ENCODE measurements around the gene GRB14. TPM values are rescaled to one million over a fixed set of nuclear protein-coding genes. Genes with fewer than 3 reads are reported as not detected.
"Not testable (repeated sequence)": the region's sequence is repeated elsewhere in the genome, so short reads cannot be mapped to it uniquely, and the experiment has no call there.

The GRB14 gene
- total RNA-seq, 2 donors from 2014 or later, result not detected

GRCh38 chr2:164562666-164563065 is 58.6 kb downstream of the GRB14 start:
- DNase-seq (no peak), ATAC-seq (replicated peaks in 1 of 2) (no peak)
- Mint-ChIP-seq H3K4me3 (no peak overlapping the region), H3K36me3 (ENCODE audit: insufficient read depth in 2 of 2) (no peaks in the 10 kb centered on the region), H3K27ac (no peak overlapping the region), H3K9me3 (no peaks in the 10 kb centered on the region), H3K4me1 (ENCODE audit: low read depth) (no peaks in the 10 kb centered on the region), H3K27me3 (ENCODE audit: low read depth) (no peaks in the 10 kb centered on the region)

- Mint-ChIP-seq H3K9me3 (no peaks in the 10 kb centered on the region), H3K36me3 (ENCODE audit: insufficient read depth in 2 of 2) (no peaks in the 10 kb centered on the region), H3K27me3 (ENCODE audit: low read depth) (no peaks in the 10 kb centered on the region), H3K4me1 (ENCODE audit: low read depth) (no peaks in the 10 kb centered on the region), H3K4me3 (no peak overlapping the region), H3K27ac (no peak overlapping the region)
- ATAC-seq (replicated peaks in 1 of 2) (no peak), DNase-seq (no peak)
Measured at GRCh38 chr2:164561991-164562390, 59.3 kb downstream of the GRB14 start.

- Mint-ChIP-seq H3K36me3 (ENCODE audit: insufficient read depth in 2 of 2) (no peaks in the 10 kb centered on the region), H3K9me3 (no peaks in the 10 kb centered on the region), H3K27ac (no peak overlapping the region), H3K27me3 (ENCODE audit: low read depth) (no peaks in the 10 kb centered on the region), H3K4me3 (no peak overlapping the region), H3K4me1 (ENCODE audit: low read depth) (no peaks in the 10 kb centered on the region)
- DNase-seq, result no peak
- no peak for ATAC-seq (replicated peaks in 1 of 2)
Measured at GRCh38 chr2:164561416-164561815, 59.9 kb downstream of the GRB14 start.

GRCh38 chr2:164560902-164561301 is 60.4 kb downstream of the GRB14 start:
- ATAC-seq (replicated peaks in 1 of 2) (no peak), DNase-seq (no peak)
- Mint-ChIP-seq H3K4me3 (no peak overlapping the region), H3K27ac (no peak overlapping the region), H3K9me3 (no peaks in the 10 kb centered on the region), H3K36me3 (ENCODE audit: insufficient read depth in 2 of 2) (no peaks in the 10 kb centered on the region), H3K4me1 (ENCODE audit: low read depth) (no peaks in the 10 kb centered on the region), H3K27me3 (ENCODE audit: low read depth) (no peaks in the 10 kb centered on the region)

GRCh38 chr2:164560181-164560792 is 61.0 kb downstream of the GRB14 start:
- no peaks in the 10 kb centered on the region for H3K36me3 Mint-ChIP-seq (ENCODE audit: insufficient read depth in 2 of 2)
- DNase-seq (no peak), ATAC-seq (replicated peaks in 1 of 2) (no peak)
- H3K4me1 Mint-ChIP-seq (ENCODE audit: low read depth), result no peaks in the 10 kb centered on the region
- no peak overlapping the region for H3K27ac Mint-ChIP-seq
- H3K4me3 Mint-ChIP-seq, result no peak overlapping the region
- no peaks in the 10 kb centered on the region for H3K27me3 Mint-ChIP-seq (ENCODE audit: low read depth)
- no peaks in the 10 kb centered on the region for H3K9me3 Mint-ChIP-seq

- H3K27ac Mint-ChIP-seq, result no peak overlapping the region
- no peak overlapping the region for H3K4me3 Mint-ChIP-seq
- no peaks in the 10 kb centered on the region for H3K27me3 Mint-ChIP-seq (ENCODE audit: low read depth)
- H3K9me3 Mint-ChIP-seq, result peaks cover 0 to 1% of the 10 kb centered on the region in 2 donors
- DNase-seq (no peak), ATAC-seq (replicated peaks in 1 of 2) (no peak)
- H3K36me3 Mint-ChIP-seq (ENCODE audit: insufficient read depth in 2 of 2), result no peaks in the 10 kb centered on the region
- no peaks in the 10 kb centered on the region for H3K4me1 Mint-ChIP-seq (ENCODE audit: low read depth)
Measured at GRCh38 chr2:164558450-164558849, 62.8 kb downstream of the GRB14 start.

- Mint-ChIP-seq H3K4me3 (no peak overlapping the region), H3K36me3 (ENCODE audit: insufficient read depth in 2 of 2) (no peaks in the 10 kb centered on the region), H3K27ac (no peak overlapping the region), H3K27me3 (ENCODE audit: low read depth) (no peaks in the 10 kb centered on the region), H3K4me1 (ENCODE audit: low read depth) (no peaks in the 10 kb centered on the region), H3K9me3 (peaks cover 0 to 3% of the 10 kb centered on the region in 2 donors)
- ATAC-seq (replicated peaks in 1 of 2) (no peak), DNase-seq (no peak)
Measured at GRCh38 chr2:164554487-164554886, 66.8 kb downstream of the GRB14 start.

GRCh38 chr2:164551519-164551918 is 69.8 kb downstream of the GRB14 start:
- peaks cover 0 to 5% of the 10 kb centered on the region in 2 donors for H3K9me3 Mint-ChIP-seq
- H3K27me3 Mint-ChIP-seq (ENCODE audit: low read depth), result no peaks in the 10 kb centered on the region
- H3K27ac Mint-ChIP-seq, result no peak overlapping the region
- DNase-seq, result no peak
- no peak for ATAC-seq (replicated peaks in 1 of 2)
- no peak overlapping the region for H3K4me3 Mint-ChIP-seq
- H3K4me1 Mint-ChIP-seq (ENCODE audit: low read depth), result no peaks in the 10 kb centered on the region
- H3K36me3 Mint-ChIP-seq (ENCODE audit: insufficient read depth in 2 of 2), result no peaks in the 10 kb centered on the region

GRCh38 chr2:164549705-164550104 is 71.6 kb downstream of the GRB14 start:
- H3K4me1 Mint-ChIP-seq (ENCODE audit: low read depth); H3K27ac Mint-ChIP-seq; H3K4me3 Mint-ChIP-seq; H3K27me3 Mint-ChIP-seq (ENCODE audit: low read depth); ATAC-seq (replicated peaks in 1 of 2); H3K9me3 Mint-ChIP-seq; H3K36me3 Mint-ChIP-seq (ENCODE audit: insufficient read depth in 2 of 2); DNase-seq: not testable (repeated sequence)

GRCh38 chr2:164545484-164545883 is 75.8 kb downstream of the GRB14 start:
- H3K4me3 Mint-ChIP-seq, result no peak overlapping the region
- H3K9me3 Mint-ChIP-seq, result peaks cover 2 to 3% of the 10 kb centered on the region in 2 donors
- H3K27ac Mint-ChIP-seq, result no peak overlapping the region
- H3K27me3 Mint-ChIP-seq (ENCODE audit: low read depth), result no peaks in the 10 kb centered on the region
- no peak for DNase-seq
- no peaks in the 10 kb centered on the region for H3K4me1 Mint-ChIP-seq (ENCODE audit: low read depth)
- ATAC-seq (replicated peaks in 1 of 2), result no peak
- H3K36me3 Mint-ChIP-seq (ENCODE audit: insufficient read depth in 2 of 2), result no peaks in the 10 kb centered on the region

GRCh38 chr2:164542581-164543021 is 78.7 kb downstream of the GRB14 start:
- Mint-ChIP-seq H3K27ac (no peak overlapping the region), H3K4me3 (no peak overlapping the region), H3K4me1 (ENCODE audit: low read depth) (no peaks in the 10 kb centered on the region), H3K9me3 (peaks cover 2% of the 10 kb centered on the region in 2 donors), H3K36me3 (ENCODE audit: insufficient read depth in 2 of 2) (no peaks in the 10 kb centered on the region), H3K27me3 (ENCODE audit: low read depth) (no peaks in the 10 kb centered on the region)
- ATAC-seq (replicated peaks in 1 of 2), result no peak
- DNase-seq, result no peak

- Mint-ChIP-seq H3K27me3 (ENCODE audit: low read depth) (no peaks in the 10 kb centered on the region), H3K9me3 (no peaks in the 10 kb centered on the region), H3K4me3 (no peak overlapping the region), H3K27ac (no peak overlapping the region), H3K4me1 (ENCODE audit: low read depth) (no peaks in the 10 kb centered on the region), H3K36me3 (ENCODE audit: insufficient read depth in 2 of 2) (no peaks in the 10 kb centered on the region)
- DNase-seq, result no peak
- ATAC-seq (replicated peaks in 1 of 2), result no peak
Measured at GRCh38 chr2:164538240-164538866, 82.9 kb downstream of the GRB14 start.

- H3K27ac Mint-ChIP-seq, result no peak overlapping the region
- H3K4me3 Mint-ChIP-seq, result no peak overlapping the region
- no peak for ATAC-seq (replicated peaks in 1 of 2)
- no peaks in the 10 kb centered on the region for H3K27me3 Mint-ChIP-seq (ENCODE audit: low read depth)
- peaks cover 0 to 1% of the 10 kb centered on the region in 2 donors for H3K9me3 Mint-ChIP-seq
- no peaks in the 10 kb centered on the region for H3K4me1 Mint-ChIP-seq (ENCODE audit: low read depth)
- DNase-seq, result no peak
- no peaks in the 10 kb centered on the region for H3K36me3 Mint-ChIP-seq (ENCODE audit: insufficient read depth in 2 of 2)
Measured at GRCh38 chr2:164535280-164536025, 85.8 kb downstream of the GRB14 start.
